Neuronal stem cell (in vitro differentiated cells): ENCODE data around the gene EVI5.

Experiments
- DNase-seq: peaks from one replicate; pipeline ENCODE4 v3.0.0-alpha.2; 2013; ENCODE audit warnings: low spot score
- H2AFZ ChIP-seq: one replicate; pipeline ENCODE4 v1.6.1; 2013; ENCODE audit warnings: mild to moderate bottlenecking, low read length, inconsistent platforms
- H2AK5ac ChIP-seq: 2 replicates; pipeline ENCODE4 v1.6.1; 2013; ENCODE audit warnings: low read depth, mild to moderate bottlenecking, inconsistent platforms, low read length, moderate library complexity, mixed read lengths
- H2BK120ac ChIP-seq: 2 replicates; pipeline ENCODE4 v1.6.1; 2013; ENCODE audit warnings: low read depth, mild to moderate bottlenecking, inconsistent platforms, low read length, moderate library complexity, mixed read lengths
- H2BK12ac ChIP-seq: one replicate; pipeline ENCODE4 v1.6.1; 2013; ENCODE audit warnings: low read length, inconsistent platforms
- H2BK15ac ChIP-seq: 2 replicates; pipeline ENCODE4 v1.6.1; 2013; ENCODE audit warnings: mild to moderate bottlenecking, low read length, inconsistent platforms, mixed read lengths
- H2BK5ac ChIP-seq: one replicate; pipeline ENCODE4 v1.6.1; 2013; ENCODE audit warnings: inconsistent platforms, mild to moderate bottlenecking, low read length, moderate library complexity
- H3K14ac ChIP-seq: one replicate; pipeline ENCODE4 v1.6.1; 2013; ENCODE audit warnings: low read length, inconsistent platforms
- H3K18ac ChIP-seq: 2 replicates; pipeline ENCODE4 v1.6.1; 2013; ENCODE audit warnings: low read length, inconsistent platforms
- H3K23ac ChIP-seq: 2 replicates; pipeline ENCODE4 v1.6.1; 2013; ENCODE audit warnings: low read depth, mild to moderate bottlenecking, mixed read lengths, low read length, inconsistent platforms; ENCODE audit not compliant: poor library complexity
- H3K27ac ChIP-seq: replicated peaks from 3 replicates; pipeline ENCODE4 v1.5.1; 2013; ENCODE audit warnings: low read length, inconsistent platforms
- H3K27me3 ChIP-seq, 3 experiments: 2 replicates each; pipeline ENCODE4 v1.6.1; 2013; ENCODE audit warnings: low read length in 3 of 3, mild to moderate bottlenecking in 2 of 3, inconsistent platforms in 1 of 3, low read depth in 1 of 3, mixed read lengths in 1 of 3, moderate library complexity in 1 of 3; ENCODE audit not compliant: control insufficient read depth in 3 of 3, insufficient read depth in 3 of 3
- H3K36me3 ChIP-seq, 2 donors: replicated peaks in 1 of 2; 2 replicates each; pipeline ENCODE4 v1.6.1; 2013; ENCODE audit warnings: low read length in 2 of 2; ENCODE audit not compliant: control insufficient read depth in 2 of 2, insufficient read depth in 2 of 2
- H3K4ac ChIP-seq: 2 replicates; pipeline ENCODE4 v1.6.1; 2013; ENCODE audit warnings: inconsistent platforms, mild to moderate bottlenecking, low read length, moderate library complexity
- H3K4me1 ChIP-seq, 2 donors: 1 replicate in 1 of 2; 2 replicates in 1 of 2; pipeline ENCODE4 v1.6.1; 2013; ENCODE audit warnings: low read length in 2 of 2, low read depth in 1 of 2; ENCODE audit not compliant: control insufficient read depth in 2 of 2, insufficient read depth in 1 of 2
- H3K4me2 ChIP-seq: one replicate; pipeline ENCODE4 v1.6.1; 2013; ENCODE audit warnings: mild to moderate bottlenecking, low read length, inconsistent platforms; ENCODE audit not compliant: insufficient read depth, poor library complexity, severe bottlenecking
- H3K4me3 ChIP-seq, 2 donors: 2 replicates each; pipeline ENCODE4 v1.5.1; 2013; ENCODE audit warnings: low read length in 2 of 2, mild to moderate bottlenecking in 2 of 2, inconsistent platforms in 1 of 2, moderate library complexity in 1 of 2
- H3K79me1 ChIP-seq: one replicate; pipeline ENCODE4 v1.6.1; 2013; ENCODE audit warnings: low read depth, mild to moderate bottlenecking, inconsistent platforms, low read length, moderate library complexity
- H3K9ac ChIP-seq: one replicate; pipeline ENCODE4 v1.6.1; 2013; ENCODE audit warnings: mild to moderate bottlenecking, low read depth, low read length, inconsistent platforms; ENCODE audit not compliant: poor library complexity
- H3K9me3 ChIP-seq, 2 donors: replicated peaks in 1 of 2; 2 replicates each; pipeline versions ENCODE3 to v1.6.1; 2013; ENCODE audit warnings: low read length in 2 of 2, mild to moderate bottlenecking in 2 of 2, inconsistent platforms in 1 of 2, low read depth in 1 of 2, mixed read lengths in 1 of 2, moderate library complexity in 1 of 2; ENCODE audit not compliant: control insufficient read depth in 2 of 2, insufficient read depth in 1 of 2
- H4K8ac ChIP-seq: one replicate; pipeline ENCODE4 v1.6.1; 2013; ENCODE audit warnings: low read depth, mild to moderate bottlenecking, inconsistent platforms, low read length, moderate library complexity
- H4K91ac ChIP-seq: one replicate; pipeline ENCODE4 v1.6.1; 2013; ENCODE audit warnings: low read length, low read depth, mild to moderate bottlenecking, inconsistent platforms; ENCODE audit not compliant: poor library complexity
- WGBS, 2 donors: extraction: QIAGEN DNeasy Blood & Tissue Kit; methylation state at CpG; one replicate each; pipeline ENCODE4 v1.1.7; 2013; ENCODE audit warnings: missing lambda C conversion rate in 2 of 2, mixed read lengths in 1 of 2; ENCODE audit not compliant: insufficient read length in 2 of 2, insufficient replicate concordance in 1 of 2; ENCODE audit errors: extremely low coverage in 2 of 2; 5-methylcytosine and 5-hydroxymethylcytosine counted together

EVI5 gene

DNA sequence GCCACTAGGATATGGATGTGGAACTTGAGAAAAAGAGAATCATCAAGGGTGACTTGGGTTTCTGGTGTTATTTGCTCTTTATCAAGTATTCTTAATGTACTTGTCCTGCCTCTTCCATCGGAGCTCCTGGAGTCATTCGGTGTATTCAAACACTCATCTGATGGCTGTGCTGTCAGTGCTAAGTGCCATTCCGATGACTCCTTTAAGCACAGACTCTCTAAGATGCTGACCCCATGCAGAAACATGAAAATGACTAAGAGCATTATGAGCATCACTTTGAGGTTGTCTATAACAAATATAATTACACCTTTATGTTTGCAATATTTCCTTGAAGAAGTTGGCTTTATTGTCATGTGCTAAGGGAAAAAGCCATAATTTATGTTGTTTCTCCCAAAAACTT is 35.6 kb upstream of the EVI5 start:
- H3K4ac ChIP-seq, result no peak overlapping the region
- no peak overlapping the region for H3K14ac ChIP-seq
- no peak overlapping the region for H2AK5ac ChIP-seq
- H4K91ac ChIP-seq, result no peak overlapping the region
- H3K9ac ChIP-seq, result no peak overlapping the region
- no peak for DNase-seq
- no peak overlapping the region for H4K8ac ChIP-seq
- no peaks in the 10 kb centered on the region for H3K9me3 ChIP-seq
- no peaks in the 10 kb centered on the region for H3K79me1 ChIP-seq
- H3K4me2 ChIP-seq, result no peak overlapping the region
- H3K4me3 ChIP-seq, result no peak overlapping the region
- peaks cover 0 to 3% (median 0%) of the 10 kb centered on the region in 3 experiments for H3K27me3 ChIP-seq
- H3K4me1 ChIP-seq, result peaks cover 0 to 3% of the 10 kb centered on the region in 2 donors
- H3K18ac ChIP-seq, result no peak overlapping the region
- no peak overlapping the region for H3K23ac ChIP-seq
- no peak overlapping the region for H2BK5ac ChIP-seq
- H3K27ac ChIP-seq, result no peak overlapping the region
- no peak overlapping the region for H2AFZ ChIP-seq
- no peak overlapping the region for H2BK120ac ChIP-seq
- no peak overlapping the region for H2BK12ac ChIP-seq
- H2BK15ac ChIP-seq, result no peak overlapping the region
- no peaks in the 10 kb centered on the region for H3K36me3 ChIP-seq
- WGBS, 2 donors, result no CpG with 5 or more reads among the region's 3 CpGs

DNA sequence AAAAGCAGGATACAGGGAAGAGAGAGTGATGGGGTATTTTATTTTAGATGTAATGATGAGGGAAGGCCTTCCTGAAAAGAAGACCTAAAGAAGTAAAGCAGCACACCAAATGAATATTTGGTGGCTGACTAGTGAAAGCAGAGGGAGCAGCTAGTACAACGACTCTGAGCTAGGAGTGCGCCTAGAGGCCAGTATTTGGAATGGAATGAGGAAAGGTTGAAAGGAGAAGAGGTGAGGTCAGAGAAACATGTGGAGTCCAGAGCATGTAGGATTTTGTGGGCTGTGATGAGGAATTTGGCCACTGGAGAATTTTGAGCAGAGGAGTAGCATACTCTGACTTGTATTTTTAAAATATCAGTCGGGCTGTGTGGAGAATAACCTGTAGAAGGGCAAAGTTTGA is 35.1 kb upstream of the EVI5 start:
- Histone ChIP-seq H3K14ac (no peak overlapping the region), H3K4me3 (no peak overlapping the region), H4K91ac (no peak overlapping the region), H3K9me3 (no peaks in the 10 kb centered on the region), H2BK15ac (no peak overlapping the region), H3K36me3 (no peaks in the 10 kb centered on the region), H3K27ac (no peak overlapping the region), H3K79me1 (no peaks in the 10 kb centered on the region), H4K8ac (no peak overlapping the region), H2AFZ (no peak overlapping the region), H3K9ac (no peak overlapping the region), H3K18ac (no peak overlapping the region), H3K4ac (no peak overlapping the region), H2AK5ac (no peak overlapping the region), H2BK120ac (no peak overlapping the region), H3K27me3 (peaks cover 0 to 3% (median 0%) of the 10 kb centered on the region in 3 experiments), H2BK5ac (no peak overlapping the region), H3K23ac (no peak overlapping the region), H2BK12ac (no peak overlapping the region), H3K4me1 (peaks cover 0 to 3% of the 10 kb centered on the region in 2 donors), H3K4me2 (no peak overlapping the region)
- DNase-seq, result no peak
- WGBS, 2 donors, result no CpG with 5 or more reads among the region's 3 CpGs

- WGBS, 2 donors, result no CpG with 5 or more reads among the region's 3 CpGs
- Histone ChIP-seq H2BK15ac (no peak overlapping the region), H2AFZ (no peak overlapping the region)
These were observed 33.3 kb upstream of the EVI5 start for GRCh38 chr1:92817986-92818764.

GRCh38 chr1:92817137-92817697 is 32.3 kb upstream of the EVI5 start:
- Histone ChIP-seq H3K18ac (no peak overlapping the region), H3K9me3 (no peaks in the 10 kb centered on the region), H3K4me1 (no peaks in the 10 kb centered on the region), H4K8ac (no peak overlapping the region), H2BK5ac (no peak overlapping the region), H3K79me1 (no peaks in the 10 kb centered on the region), H3K4ac (no peak overlapping the region), H3K27ac (no peak overlapping the region), H4K91ac (no peak overlapping the region), H3K36me3 (no peaks in the 10 kb centered on the region), H3K27me3 (peaks cover 0 to 3% (median 0%) of the 10 kb centered on the region in 3 experiments), H3K9ac (no peak overlapping the region), H2AK5ac (no peak overlapping the region), H3K4me3 (no peak overlapping the region), H3K23ac (no peak overlapping the region), H2BK12ac (no peak overlapping the region), H2BK120ac (no peak overlapping the region), H3K14ac (no peak overlapping the region), H3K4me2 (no peak overlapping the region), H2BK15ac (no peak overlapping the region), H2AFZ (no peak overlapping the region)
- no peak for DNase-seq
- no CpG with 5 or more reads among the region's 1 CpG for WGBS, 2 donors

More at GRCh38 chr1:92817986-92818764, 33.3 kb upstream of the EVI5 start:
- Histone ChIP-seq H3K27ac (no peak overlapping the region), H4K8ac (no peak overlapping the region), H2BK5ac (no peak overlapping the region), H3K4me2 (no peak overlapping the region), H3K4me3 (no peak overlapping the region), H2AK5ac (no peak overlapping the region), H3K9ac (no peak overlapping the region), H2BK120ac (no peak overlapping the region), H4K91ac (no peak overlapping the region), H3K27me3 (peaks cover 0 to 3% (median 0%) of the 10 kb centered on the region in 3 experiments), H3K4ac (no peak overlapping the region), H3K23ac (no peak overlapping the region), H3K18ac (no peak overlapping the region), H3K4me1 (peaks cover 0 to 3% of the 10 kb centered on the region in 2 donors), H2BK12ac (no peak overlapping the region), H3K79me1 (no peaks in the 10 kb centered on the region), H3K36me3 (no peaks in the 10 kb centered on the region), H3K9me3 (no peaks in the 10 kb centered on the region), H3K14ac (no peak overlapping the region)
- no peak for DNase-seq
